Measurements from ENCODE around the gene TBR1. TPM values are rescaled to one million over a fixed set of nuclear protein-coding genes. Genes with fewer than 3 reads are reported as not detected.

Gene TBR1
- polyA plus RNA-seq, 4 donors = 0.04 to 0.08 TPM; not detected in 2

- no peak for DNase-seq (ENCODE audit: low read depth in 4 of 4, low spot score in 2 of 4)
Observed at GRCh38 chr2:161426455-161426921, 10.4 kb downstream of the TBR1 start.

GRCh38 chr2:161426922-161427663 is 11.0 kb downstream of the TBR1 start:
- DNase-seq (ENCODE audit: low read depth in 4 of 4, low spot score in 2 of 4) = peak in 1 of 4 donors; percentile 58

GRCh38 chr2:161427664-161428587 is 11.8 kb downstream of the TBR1 start:
- DNase-seq (ENCODE audit: low read depth in 4 of 4, low spot score in 2 of 4) = no peak

GRCh38 chr2:161430386-161430785 is 14.3 kb downstream of the TBR1 start:
- no peak for DNase-seq (ENCODE audit: low read depth in 4 of 4, low spot score in 2 of 4)

- no peak for DNase-seq (ENCODE audit: low read depth in 4 of 4, low spot score in 2 of 4)
Observed at GRCh38 chr2:161432107-161432506, 16.0 kb downstream of the TBR1 start.

- no peak for DNase-seq (ENCODE audit: low read depth in 4 of 4, low spot score in 2 of 4)
Observed at GRCh38 chr2:161434118-161434517, 18.0 kb downstream of the TBR1 start.

GRCh38 chr2:161436411-161436810 is 20.3 kb downstream of the TBR1 start:
- no peak for DNase-seq (ENCODE audit: low read depth in 4 of 4, low spot score in 2 of 4)

- DNase-seq (ENCODE audit: low read depth in 4 of 4, low spot score in 2 of 4) = no peak
Observed at GRCh38 chr2:161438598-161438997, 22.5 kb downstream of the TBR1 start.

- DNase-seq (ENCODE audit: low read depth in 4 of 4, low spot score in 2 of 4) = no peak
Observed at GRCh38 chr2:161445097-161445496, 29.0 kb downstream of the TBR1 start.

- no peak for DNase-seq (ENCODE audit: low read depth in 4 of 4, low spot score in 2 of 4)
Observed at GRCh38 chr2:161448431-161448830, 32.3 kb downstream of the TBR1 start.

GRCh38 chr2:161471631-161472030 is 55.5 kb downstream of the TBR1 start:
- no peak for DNase-seq (ENCODE audit: low read depth in 4 of 4, low spot score in 2 of 4)

- DNase-seq (ENCODE audit: low read depth in 4 of 4, low spot score in 2 of 4) = no peak
Observed at GRCh38 chr2:161474920-161475319, 58.8 kb downstream of the TBR1 start.

Other genes starting within 250 kb of the TBR1 start
- gene PSMD14, start 107.9 kb upstream of the TBR1 start, polyA plus RNA-seq (ENCODE audit: insufficient read length in 4 of 4) = 10 to 100 TPM; 45.3 to 58.8 (median 52.8) TPM
- under 1 TPM; 0.03 to 0.13 (median 0.04) TPM for gene SLC4A10, start 208.1 kb downstream of the TBR1 start, polyA plus RNA-seq (ENCODE audit: insufficient read length in 4 of 4)

Data from left renal cortex interstitium (tissue), 4 donors.